Adrenal gland (tissue), 5 donors: ENCODE data around the gene RAD51B.

Experiments
- CTCF ChIP-seq, 6 experiments: fragments of 450-650 bp in 4 of 6; fragments of 200-600 bp in 2 of 6; sonication (generic) in 1 of 6; IDR thresholded peaks; 1 replicate in 5 of 6; 2 replicates in 1 of 6; pipeline versions ENCODE4 v1.5.1 to v1.8.0; 2016 to 2021; ENCODE audit warnings: antibody characterized with exemption in 6 of 6, mild to moderate bottlenecking in 2 of 6, moderate library complexity in 1 of 6
- POLR2A ChIP-seq, 2 donors: fragments of 450-650 bp; IDR thresholded peaks; one replicate each; pipeline ENCODE4 v1.6.1; 2017; ENCODE audit warnings: antibody characterized with exemption in 2 of 2, mild to moderate bottlenecking in 2 of 2, moderate library complexity in 1 of 2
- donor health status: DM: no; HTN: no; CAD: no.

- TF ChIP-seq CTCF (IDR thresholded peaks at IDR 0.05) (peak in 2 of 6 experiments; percentile 10 to 11), POLR2A (IDR thresholded peaks at IDR 0.05) (no peak)
These were observed 577.8 kb downstream of the RAD51B start for GRCh38 chr14:68397371-68397811.
